Suprapubic skin (tissue), 3 donors: ENCODE results near the gene PCYT1A.

Source experiments
- POLR2A ChIP-seq, 2 donors: fragments of 450-650 bp; IDR thresholded peaks; one replicate each; pipeline ENCODE4 v1.6.1; 2017; ENCODE audit warnings: antibody characterized with exemption in 2 of 2, mild to moderate bottlenecking in 2 of 2, moderate library complexity in 2 of 2
- TF ChIP-seq, protein P1 (sequence below), 2 donors: fragments of 200-600 bp in 1 of 2; fragments of 450-650 bp in 1 of 2; sonication (generic) in 1 of 2; IDR thresholded peaks; one replicate each; pipeline ENCODE4 v1.5.1; 2016 to 2019; ENCODE audit warnings: antibody characterized with exemption in 2 of 2, mild to moderate bottlenecking in 1 of 2, moderate library complexity in 1 of 2

GRCh38 chr3:196284396-196284795 is 3.1 kb downstream of the PCYT1A start:
- no peak for TF ChIP-seq POLR2A (IDR thresholded peaks at IDR 0.05)
- TF ChIP-seq, protein P1, sequence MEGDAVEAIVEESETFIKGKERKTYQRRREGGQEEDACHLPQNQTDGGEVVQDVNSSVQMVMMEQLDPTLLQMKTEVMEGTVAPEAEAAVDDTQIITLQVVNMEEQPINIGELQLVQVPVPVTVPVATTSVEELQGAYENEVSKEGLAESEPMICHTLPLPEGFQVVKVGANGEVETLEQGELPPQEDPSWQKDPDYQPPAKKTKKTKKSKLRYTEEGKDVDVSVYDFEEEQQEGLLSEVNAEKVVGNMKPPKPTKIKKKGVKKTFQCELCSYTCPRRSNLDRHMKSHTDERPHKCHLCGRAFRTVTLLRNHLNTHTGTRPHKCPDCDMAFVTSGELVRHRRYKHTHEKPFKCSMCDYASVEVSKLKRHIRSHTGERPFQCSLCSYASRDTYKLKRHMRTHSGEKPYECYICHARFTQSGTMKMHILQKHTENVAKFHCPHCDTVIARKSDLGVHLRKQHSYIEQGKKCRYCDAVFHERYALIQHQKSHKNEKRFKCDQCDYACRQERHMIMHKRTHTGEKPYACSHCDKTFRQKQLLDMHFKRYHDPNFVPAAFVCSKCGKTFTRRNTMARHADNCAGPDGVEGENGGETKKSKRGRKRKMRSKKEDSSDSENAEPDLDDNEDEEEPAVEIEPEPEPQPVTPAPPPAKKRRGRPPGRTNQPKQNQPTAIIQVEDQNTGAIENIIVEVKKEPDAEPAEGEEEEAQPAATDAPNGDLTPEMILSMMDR (IDR thresholded peaks at IDR 0.05): no peak
